Upper lobe of left lung (tissue), 4 donors: ENCODE data around the gene SP140.

Experiments used
- CTCF ChIP-seq, 6 experiments: fragments of 450-650 bp in 4 of 6; fragments of 200-600 bp in 2 of 6; sonication (generic) in 2 of 6; IDR thresholded peaks; one replicate each; pipeline ENCODE4 v1.5.1; 2016 to 2019; ENCODE audit warnings: antibody characterized with exemption in 6 of 6
- EP300 ChIP-seq, 4 donors: sonication (generic); formaldehyde crosslinking; IDR thresholded peaks; one replicate each; pipeline ENCODE4 v1.5.1; 2017; ENCODE audit warnings: antibody characterized with exemption in 4 of 4, control low read depth in 2 of 4

- TF ChIP-seq EP300 (IDR thresholded peaks at IDR 0.05) (no peak), CTCF (IDR thresholded peaks at IDR 0.05) (no peak)
Observed at GRCh38 chr2:230321031-230321430, 95.5 kb downstream of the SP140 start.
